NCI-H1092 (cell line): Measurements from ENCODE around the gene TXLNB.

ENCODE experiments used
- DNase-seq: peaks from one replicate; lab custom pipeline; 2025; lab: John Stamatoyannopoulos, UW

The TXLNB gene

DNA sequence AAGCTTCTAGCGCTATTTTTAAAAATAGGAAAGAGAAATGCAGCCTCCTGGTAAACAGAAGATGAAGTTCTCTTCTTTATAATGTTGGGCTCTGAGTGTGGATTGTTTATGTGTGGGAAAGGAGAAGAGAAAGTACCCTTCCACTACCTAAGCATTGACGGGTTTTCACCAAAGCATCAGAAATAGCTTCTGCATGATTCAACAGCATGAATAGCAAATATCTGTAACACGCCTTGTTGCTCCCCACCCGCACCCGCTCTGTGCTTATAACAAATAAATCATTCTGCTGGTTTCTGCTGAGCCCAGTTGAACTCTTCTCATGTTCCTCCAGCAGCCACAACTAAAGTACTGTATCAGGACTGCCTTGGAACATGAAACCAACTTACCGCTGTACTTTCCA, 20.7 kb downstream of the TXLNB start:
- no peak for DNase-seq

DNA sequence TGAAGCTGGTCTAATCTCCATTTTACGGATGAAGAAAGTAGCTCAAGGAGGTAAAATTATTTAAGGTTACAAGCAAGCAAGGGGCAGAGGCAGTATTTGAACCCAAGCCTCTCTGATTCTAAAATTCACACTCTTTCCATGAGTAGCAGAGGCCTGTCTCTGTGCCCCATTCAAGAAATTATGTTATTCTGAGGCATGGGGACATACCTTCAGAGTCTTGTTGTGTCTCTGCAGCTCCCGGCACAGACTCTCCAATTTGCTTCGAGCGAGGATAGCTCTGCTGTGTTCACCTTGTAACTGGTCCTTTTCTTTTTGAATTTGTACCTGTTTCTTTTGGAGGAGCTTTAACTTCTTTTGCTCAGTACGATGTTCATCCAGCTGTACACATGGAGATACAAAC, 21.5 kb downstream of the TXLNB start:
- DNase-seq: no peak

- DNase-seq: no peak
Observed at GRCh38 chr6:139265512-139266190, 26.1 kb downstream of the TXLNB start.

DNA sequence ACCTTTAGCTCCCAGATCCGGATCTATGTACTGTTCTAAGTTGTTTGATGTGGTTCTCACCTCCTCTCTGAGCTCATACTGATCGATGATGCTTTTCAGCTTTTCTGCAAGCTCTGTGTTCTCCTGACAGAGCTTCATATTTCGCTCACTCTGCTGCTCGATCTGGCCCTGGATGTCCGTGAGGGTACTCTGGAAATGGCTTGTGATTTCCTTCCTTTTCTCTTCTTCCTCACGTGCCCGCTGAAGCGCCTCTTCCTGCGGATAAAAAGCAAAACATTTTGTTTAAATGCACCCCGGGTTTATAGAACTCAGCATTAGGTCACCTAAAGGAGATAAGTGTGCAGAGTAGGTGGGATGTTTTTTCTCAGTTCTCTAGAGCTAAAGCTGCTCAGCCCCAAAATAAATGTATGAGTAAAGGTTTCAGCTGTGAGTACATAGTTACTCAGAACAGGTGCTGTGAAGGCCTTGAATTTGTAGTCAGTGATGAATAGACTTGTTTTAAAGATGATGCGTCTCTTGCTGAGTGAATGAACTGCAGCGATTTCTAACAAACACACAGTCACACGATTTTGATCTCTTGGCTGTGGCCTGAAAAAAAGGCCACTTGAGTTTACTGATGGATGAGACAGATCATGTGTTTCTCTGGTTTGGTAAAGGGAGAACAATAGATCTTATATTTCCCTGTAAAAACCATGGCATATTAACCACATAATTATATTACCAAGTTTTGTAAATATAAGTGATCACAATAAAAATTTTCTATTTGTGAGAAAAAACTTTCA, 29.1 kb downstream of the TXLNB start:
- DNase-seq: peak; percentile 48

- no peak for DNase-seq
Observed at GRCh38 chr6:139257821-139258398, 33.9 kb downstream of the TXLNB start.

- no peak for DNase-seq
Observed at GRCh38 chr6:139257291-139257690, 34.5 kb downstream of the TXLNB start.

- DNase-seq: no peak
Observed at GRCh38 chr6:139256087-139256486, 35.7 kb downstream of the TXLNB start.

GRCh38 chr6:139254196-139254595, 37.6 kb downstream of the TXLNB start:
- DNase-seq: no peak

DNA sequence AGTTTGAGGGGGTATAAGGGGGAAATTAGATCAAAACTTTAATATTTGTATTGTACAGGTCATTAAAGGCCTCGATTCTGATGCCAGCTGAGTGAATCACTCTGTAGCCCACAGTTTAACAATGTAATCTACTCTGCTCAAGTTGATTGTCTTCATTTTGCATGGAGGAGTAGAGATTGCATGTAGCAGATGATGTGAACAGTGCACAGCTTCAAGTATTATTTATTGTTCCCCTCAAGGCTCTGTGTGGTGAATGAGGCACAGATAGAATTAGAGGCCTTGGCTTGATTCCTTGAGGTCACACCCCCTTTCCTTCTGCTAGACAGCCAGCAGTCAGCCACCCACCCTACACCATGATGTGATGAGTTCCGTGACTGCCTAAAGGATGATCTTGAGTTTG, 38.1 kb downstream of the TXLNB start:
- no peak for DNase-seq

DNA sequence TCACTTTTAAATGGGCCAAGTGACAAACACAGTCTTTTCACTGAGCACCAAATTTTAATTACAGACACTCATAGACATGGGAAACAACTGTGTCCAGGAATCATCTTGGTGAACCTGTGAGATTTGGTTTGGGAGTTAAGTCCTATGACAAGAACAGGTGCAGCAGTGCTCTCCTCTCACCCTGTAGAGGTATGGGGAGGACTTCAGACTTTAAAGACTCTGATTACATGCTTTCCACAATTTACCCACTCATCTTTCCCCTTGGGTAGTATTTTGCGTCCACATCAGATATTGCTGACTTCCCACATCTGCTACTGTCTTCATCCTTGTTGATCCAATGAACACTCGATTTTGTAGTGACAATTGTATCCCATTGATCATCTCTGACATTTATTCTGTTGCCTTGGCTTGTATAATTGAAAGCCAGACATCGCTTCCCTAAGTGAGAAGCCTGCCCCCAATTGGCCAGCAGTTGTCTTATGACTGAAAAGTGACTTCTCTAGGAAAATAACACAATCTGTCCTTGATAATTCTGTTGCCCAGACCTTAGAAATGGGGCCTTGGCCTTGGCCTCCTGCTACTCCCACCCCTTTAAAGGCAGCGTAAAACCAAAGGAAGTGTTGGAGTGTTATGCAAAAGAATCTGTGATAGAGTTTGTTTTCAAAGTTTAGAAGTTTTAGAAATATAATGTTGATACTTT, 40.0 kb downstream of the TXLNB start:
- no peak for DNase-seq

DNA sequence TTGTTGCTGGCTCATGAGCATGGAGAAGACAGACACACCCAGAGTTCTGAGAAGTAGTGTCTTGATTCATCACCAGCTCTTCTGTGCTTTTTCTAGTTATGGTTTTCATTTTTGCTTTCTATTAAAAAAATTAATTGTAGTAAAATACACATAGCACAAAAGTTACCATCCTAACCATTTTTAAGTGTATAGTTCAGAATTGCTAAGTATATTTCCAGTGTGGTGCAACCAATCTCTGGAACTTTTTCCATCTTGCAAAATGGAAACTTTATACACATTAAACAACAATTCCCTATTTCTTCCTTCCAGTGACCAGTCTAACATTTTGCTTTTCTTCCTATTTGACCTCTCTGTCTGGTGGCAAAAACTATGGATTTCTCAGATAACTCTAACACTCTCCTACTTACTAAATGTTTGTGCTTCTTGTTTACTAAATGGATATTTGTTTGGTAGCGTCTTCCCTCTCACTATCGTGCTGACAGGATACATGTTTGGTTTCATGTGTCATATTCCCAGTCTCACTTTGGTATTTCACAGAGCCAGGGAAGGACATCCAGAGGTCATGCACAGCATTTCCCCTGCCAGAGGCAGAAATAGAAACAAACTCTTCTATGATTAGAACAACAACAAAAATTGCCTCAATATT, 40.6 kb downstream of the TXLNB start:
- DNase-seq: no peak

- DNase-seq: no peak
Observed at GRCh38 chr6:139250296-139251044, 41.3 kb downstream of the TXLNB start.

DNA sequence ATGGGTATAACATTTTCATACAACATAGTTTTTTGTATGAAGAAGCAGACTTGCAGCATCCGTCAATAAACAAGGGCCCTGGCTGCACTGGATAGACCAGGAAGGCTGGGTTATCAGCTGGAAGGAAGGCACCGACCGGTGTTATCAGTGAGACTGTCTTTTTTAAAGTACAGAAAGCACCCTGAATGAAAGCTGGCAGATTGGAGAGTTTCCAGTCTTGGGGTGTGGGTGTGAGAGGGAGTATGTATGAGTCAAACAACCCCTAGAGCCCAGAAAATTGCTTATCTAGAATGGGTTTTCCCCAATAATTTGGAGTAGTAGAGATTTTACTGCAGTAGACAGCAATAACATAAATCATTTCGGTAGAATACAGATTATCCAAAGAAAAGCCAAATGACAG, 42.4 kb downstream of the TXLNB start:
- no peak for DNase-seq

GRCh38 chr6:139248911-139249310, 42.9 kb downstream of the TXLNB start:
- DNase-seq: no peak

DNA sequence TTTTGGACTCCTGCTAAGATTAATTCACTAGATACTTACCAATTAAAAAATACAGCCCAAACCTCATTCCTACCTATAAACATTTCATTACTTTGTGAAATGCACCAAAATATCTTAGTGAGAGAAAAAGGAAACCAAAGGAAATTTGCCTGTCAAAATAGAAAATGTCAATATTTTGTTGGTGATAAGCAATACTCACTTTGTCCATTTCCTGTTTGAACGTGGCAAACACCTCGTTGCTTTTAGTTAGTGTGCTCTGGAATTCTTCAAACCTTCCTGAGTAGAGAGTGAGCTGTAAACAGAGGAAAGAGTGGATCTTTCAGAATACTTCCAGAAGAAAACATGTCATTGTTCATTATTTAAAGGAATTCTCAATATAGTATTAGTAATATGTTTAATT, 44.2 kb downstream of the TXLNB start:
- no peak for DNase-seq

GRCh38 chr6:139243536-139243935, 48.3 kb downstream of the TXLNB start:
- DNase-seq: no peak

- no peak for DNase-seq
Observed at GRCh38 chr6:139242457-139243240, 49.1 kb downstream of the TXLNB start.

DNA sequence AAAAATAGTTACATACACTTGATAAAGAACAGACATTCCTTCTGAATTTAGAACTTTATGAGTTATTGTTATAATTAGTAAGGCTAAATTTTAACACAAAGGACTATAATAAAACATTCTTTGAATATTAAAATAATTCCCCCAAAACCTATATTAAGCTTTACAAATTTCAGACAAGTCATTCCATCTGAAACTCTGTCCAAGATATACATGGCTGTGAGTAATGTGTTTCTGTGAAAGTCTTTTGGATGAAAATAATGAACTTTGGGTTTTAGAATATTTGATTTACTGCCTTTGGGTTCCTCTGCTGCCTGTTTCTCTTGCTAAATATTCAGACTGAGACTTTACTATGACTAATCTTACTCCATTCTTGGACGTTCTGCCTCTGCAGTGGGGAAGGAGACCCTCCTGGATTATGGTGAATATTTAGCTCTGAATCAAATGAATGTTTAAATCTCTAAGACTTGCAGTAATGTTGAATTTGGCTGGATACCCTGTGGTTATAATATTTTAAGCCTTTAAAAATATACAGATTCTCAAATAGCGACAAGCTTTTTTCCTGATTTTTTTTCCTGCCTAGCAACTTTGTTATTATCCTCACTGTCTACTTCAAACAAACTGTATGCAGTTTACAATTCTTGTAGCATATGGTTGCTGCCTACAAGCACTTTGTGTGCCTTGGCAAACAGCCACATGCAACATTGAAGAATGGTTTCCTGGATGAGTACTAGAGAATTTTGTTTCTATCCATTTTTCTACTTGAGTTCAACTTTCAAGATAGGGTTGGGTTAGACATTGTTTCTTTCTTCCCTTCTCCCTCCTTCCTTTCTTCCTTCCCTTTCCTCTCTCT, 51.4 kb downstream of the TXLNB start:
- DNase-seq: peak; percentile 25

DNA sequence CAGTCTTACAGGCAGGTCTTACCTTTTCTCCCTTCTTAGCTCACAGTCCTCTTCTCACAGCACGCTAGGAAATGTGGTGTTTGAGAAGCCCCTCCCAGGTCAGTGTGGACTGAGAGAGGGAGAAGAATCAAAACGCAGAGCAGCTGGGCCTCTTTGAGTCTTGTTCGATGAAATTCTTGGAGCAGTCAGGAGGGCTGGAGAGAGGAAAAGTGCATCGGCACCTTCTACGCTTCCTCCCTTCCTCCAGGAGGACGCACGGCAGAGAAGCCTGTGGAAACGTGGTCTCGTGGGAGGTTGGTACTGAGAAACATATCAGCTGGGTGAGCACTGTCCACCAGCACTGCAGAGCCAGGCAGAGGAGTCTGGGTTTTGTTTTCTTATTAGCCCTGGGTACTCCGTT, 52.7 kb downstream of the TXLNB start:
- no peak for DNase-seq

- no peak for DNase-seq
Observed at GRCh38 chr6:139236105-139236504, 55.7 kb downstream of the TXLNB start.
